HG03439 (cell line): ENCODE results near the gene RFFL.
"Not testable (repeated sequence)": the region's sequence is repeated elsewhere in the genome, so short reads cannot be mapped to it uniquely, and the experiment has no call there.

ENCODE experiments used
- ATAC-seq: cut with Tn5 transposase; IDR thresholded peaks from one replicate; pipeline ENCODE4 v1.9.1; 2021; ENCODE audit warnings: mild to moderate bottlenecking, moderate library complexity; ENCODE audit not compliant: unreplicated experiment

The RFFL gene

GRCh38 chr17:35051183-35051578 is 12.3 kb downstream of the RFFL start:
- ATAC-seq = no peak

DNA sequence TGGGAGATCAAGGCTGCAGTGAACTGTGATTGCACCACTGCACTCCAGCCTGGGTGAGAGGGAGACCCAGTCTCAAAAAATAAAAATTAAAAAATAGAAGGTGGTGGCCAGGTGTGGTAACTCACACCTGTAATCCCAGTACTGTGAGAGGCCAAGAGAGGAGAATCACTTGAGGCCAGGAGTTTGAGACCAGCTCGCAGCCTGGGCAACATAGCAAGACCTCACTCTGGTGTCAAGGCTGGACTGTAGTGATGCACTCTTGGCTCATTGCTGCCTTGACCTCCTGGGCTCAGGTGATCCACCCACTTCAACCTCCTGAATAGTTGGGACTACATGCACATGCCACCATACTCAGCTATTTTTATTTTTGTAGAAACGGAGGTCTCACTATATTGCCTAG is 13.3 kb downstream of the RFFL start:
- no peak for ATAC-seq

DNA sequence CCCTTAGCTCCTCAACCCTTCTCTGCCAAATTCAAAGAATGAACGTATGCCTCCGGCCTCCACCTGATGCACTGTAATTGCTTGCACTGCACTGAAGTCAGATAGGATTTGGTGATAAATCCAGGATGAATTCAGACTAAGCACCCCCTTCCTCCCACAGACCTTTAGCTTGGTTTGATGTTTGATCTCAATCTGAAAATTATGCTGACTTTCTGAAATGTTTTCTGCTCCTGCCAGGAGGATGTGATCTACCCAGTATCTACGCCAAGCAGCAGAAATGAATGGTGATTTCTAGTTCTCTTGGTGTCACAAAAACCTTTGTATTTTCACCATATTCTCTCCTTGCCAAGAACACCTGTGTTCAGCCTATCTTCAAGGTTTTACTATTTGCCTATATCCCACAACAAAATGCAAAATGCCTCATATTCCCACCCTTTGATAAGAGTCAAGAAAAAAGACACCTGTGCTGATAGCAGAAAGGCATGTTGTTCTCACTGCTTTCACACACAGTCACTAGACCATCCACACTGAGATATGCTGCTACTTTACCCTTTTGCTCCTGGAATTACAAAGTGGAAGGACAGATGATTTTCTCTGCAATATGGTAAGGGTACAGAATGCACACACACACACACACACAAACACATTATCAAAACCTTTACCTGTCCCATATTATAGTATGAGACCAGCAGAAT is 14.7 kb downstream of the RFFL start:
- ATAC-seq = no peak

DNA sequence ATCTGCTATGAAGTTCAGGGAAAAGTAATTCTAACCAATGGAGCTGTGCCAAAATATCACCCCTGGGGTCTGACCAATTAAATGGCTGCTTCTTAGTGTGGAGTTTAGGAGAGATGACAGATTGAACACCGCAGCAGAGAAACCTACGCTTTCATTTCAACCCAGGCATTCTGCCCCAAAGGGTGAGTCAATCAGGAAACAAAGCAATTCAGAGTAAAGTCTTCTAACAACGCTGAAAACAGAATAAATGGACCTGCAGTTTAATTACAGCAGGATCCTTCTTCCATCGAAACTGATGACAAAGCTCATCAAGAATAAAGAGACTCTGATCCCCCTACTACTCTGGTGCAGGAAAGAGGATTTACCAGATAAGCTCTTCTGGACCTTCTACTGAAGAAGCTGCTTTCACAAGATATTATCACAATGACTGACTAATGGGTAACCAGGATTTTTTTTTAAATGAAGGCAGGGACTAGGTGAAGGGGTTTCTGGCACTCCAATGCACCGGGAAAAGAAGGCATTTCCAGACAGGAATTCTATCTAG is 16.7 kb downstream of the RFFL start:
- peak; percentile 57 for ATAC-seq

- ATAC-seq = peak; percentile 8
Observed at GRCh38 chr17:35046245-35046644, 17.3 kb downstream of the RFFL start.

GRCh38 chr17:35045458-35045979 is 18.0 kb downstream of the RFFL start:
- ATAC-seq = not testable (repeated sequence)

DNA sequence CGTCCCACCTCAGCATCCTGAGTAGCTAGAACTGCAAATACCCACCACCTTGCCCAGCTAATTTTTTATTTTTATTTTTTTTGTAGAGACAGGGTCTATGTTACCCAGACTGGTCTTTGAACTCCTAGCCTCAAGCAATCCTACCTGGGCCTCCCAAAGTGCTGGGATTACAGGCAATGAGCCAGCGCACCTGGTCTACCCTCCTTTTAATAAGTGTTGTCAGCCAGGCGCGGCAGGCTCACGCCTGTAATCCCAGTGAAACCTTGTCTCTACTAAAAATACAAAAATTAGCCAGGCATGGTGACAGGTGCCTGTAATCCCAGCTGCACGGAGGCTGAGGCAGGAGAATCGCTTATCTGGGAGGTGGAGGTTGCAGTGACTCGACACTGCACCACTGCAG is 19.3 kb downstream of the RFFL start:
- ATAC-seq = no peak

- ATAC-seq = no peak
Observed at GRCh38 chr17:35041390-35041789, 22.1 kb downstream of the RFFL start.

DNA sequence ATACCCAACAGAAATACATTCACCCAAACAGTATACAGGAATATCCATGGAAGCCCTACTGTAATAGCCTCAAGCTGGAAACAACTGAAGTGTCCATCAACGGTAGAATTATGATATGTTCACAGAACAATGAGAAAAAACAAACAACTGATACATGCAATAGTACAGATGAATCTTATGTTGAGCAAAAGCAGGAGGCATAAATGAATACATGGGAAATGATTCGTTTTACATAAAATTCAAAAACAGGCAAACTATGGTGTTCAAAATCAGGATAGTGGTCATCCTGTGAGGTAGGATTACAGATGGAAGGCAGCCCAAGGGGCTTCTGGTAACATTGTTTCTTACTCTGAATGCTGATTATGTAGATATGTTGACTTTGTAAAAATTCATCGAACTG is 25.1 kb downstream of the RFFL start:
- ATAC-seq = no peak

- no peak for ATAC-seq
Observed at GRCh38 chr17:35030780-35031179, 32.7 kb downstream of the RFFL start.

GRCh38 chr17:35028531-35029262 is 34.8 kb downstream of the RFFL start:
- no peak for ATAC-seq

GRCh38 chr17:35028097-35028496 is 35.4 kb downstream of the RFFL start:
- not testable (repeated sequence) for ATAC-seq

GRCh38 chr17:35025541-35025940 is 38.0 kb downstream of the RFFL start:
- ATAC-seq = no peak

- ATAC-seq = no peak
Observed at GRCh38 chr17:35023538-35023937, 40.0 kb downstream of the RFFL start.

DNA sequence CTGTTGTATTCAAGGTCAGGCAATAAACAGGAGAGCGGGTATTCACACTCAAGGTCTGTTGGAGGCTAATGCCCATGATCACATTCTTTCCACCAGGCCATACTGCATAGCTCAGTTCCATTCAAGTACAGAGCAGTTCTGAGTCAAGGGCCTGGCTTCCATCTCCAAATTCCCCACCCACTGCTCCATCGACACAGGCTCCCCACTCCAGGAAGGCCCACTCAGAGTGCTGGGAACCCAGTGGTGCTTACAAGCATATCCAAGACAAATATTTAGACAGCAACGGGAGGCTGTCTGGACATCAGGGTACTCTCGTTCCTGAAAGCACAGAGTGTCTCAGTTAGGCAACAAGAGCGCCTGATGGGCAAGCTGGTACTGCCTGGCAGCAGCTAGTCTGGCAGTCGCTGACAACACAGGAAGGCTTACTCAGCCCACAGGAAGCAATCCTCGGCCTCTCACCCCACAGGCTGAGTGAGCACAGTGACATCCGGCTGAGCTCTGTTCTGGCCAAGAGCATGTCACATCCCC is 40.9 kb downstream of the RFFL start:
- ATAC-seq = no peak

- ATAC-seq = no peak
Observed at GRCh38 chr17:35021520-35022380, 41.8 kb downstream of the RFFL start.

- no peak for ATAC-seq
Observed at GRCh38 chr17:35019386-35020179, 43.9 kb downstream of the RFFL start.

DNA sequence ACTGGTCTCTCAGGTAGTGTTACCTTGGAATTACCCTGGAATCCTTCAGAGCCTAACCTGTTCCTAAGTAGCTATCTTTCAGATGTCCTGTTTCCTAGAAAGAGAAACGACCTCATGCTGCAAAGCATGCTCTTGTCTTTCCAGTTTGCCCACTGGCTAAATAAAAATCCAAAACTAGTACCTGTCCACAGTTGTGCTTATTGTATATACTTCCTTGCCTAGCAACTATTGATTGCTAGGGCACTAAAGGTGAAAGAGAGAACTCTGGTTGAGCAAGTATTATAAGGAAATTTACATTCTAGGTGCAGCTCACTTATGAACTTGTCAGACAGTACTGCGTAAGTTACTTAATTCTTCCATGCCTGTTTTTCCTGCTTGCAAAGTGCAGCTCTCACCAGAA is 44.7 kb downstream of the RFFL start:
- no peak for ATAC-seq

GRCh38 chr17:35017021-35017420 is 46.5 kb downstream of the RFFL start:
- ATAC-seq = no peak

DNA sequence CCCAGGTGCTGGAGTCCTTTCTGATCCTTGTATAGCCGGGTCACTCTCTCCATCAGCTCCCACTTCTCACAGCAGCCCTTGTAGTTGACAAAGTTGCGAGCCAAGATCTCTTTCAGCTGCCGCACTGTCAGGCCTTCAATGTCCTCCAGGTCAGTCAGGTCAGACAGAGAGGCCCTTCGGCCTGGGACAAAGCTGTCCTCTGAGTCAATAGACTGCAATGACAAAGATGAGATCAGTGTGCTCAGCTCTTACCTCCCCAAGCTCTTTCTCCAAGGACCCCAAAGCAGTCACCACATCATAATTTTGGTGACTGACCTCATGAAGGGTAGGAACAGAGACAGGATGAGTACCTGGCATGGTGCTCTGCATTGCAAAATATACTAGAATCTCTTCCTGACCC is 47.1 kb downstream of the RFFL start:
- no peak for ATAC-seq
